SK-N-SH (cell line): ENCODE measurements around the gene FCHSD2.

Experiments used
- CTCF ChIP-seq: fragments of 200-600 bp; sonication (generic); IDR thresholded peaks from 2 replicates; pipeline ENCODE4 v1.6.1; 2017; ENCODE audit warnings: antibody characterized with exemption, mild to moderate bottlenecking, moderate library complexity
- ELF1 ChIP-seq: IDR thresholded peaks from 2 replicates; pipeline ENCODE4 v1.4.0; 2012
- EP300 ChIP-seq, 2 experiments: IDR thresholded peaks; 2 replicates each; pipeline versions ENCODE4 v1.4.0 to v1.6.1; 2012; ENCODE audit warnings: borderline replicate concordance in 1 of 2, low read depth in 1 of 2, low read length in 1 of 2
- GABPA ChIP-seq: IDR thresholded peaks from 2 replicates; pipeline ENCODE4 v1.4.0; 2012; ENCODE audit warnings: low read depth, mild to moderate bottlenecking
- MAX ChIP-seq: IDR thresholded peaks from 2 replicates; pipeline ENCODE4 v1.4.0; 2012; ENCODE audit warnings: low read depth
- MEF2A ChIP-seq: IDR thresholded peaks from 2 replicates; pipeline ENCODE4 v1.4.0; 2012; ENCODE audit warnings: low read depth, borderline replicate concordance
- PBX3 ChIP-seq: IDR thresholded peaks from 2 replicates; pipeline ENCODE4; 2012
- POLR2AphosphoS5 ChIP-seq: IDR thresholded peaks from 2 replicates; pipeline ENCODE4 v1.6.1; 2012; ENCODE audit warnings: low read depth, low read length
- REST ChIP-seq: IDR thresholded peaks from 2 replicates; pipeline ENCODE4 v1.6.1; 2012; ENCODE audit warnings: mild to moderate bottlenecking, low read depth, low read length, moderate library complexity
- SIN3A ChIP-seq: IDR thresholded peaks from 2 replicates; pipeline ENCODE4 v1.6.1; 2012; ENCODE audit warnings: low read depth, mild to moderate bottlenecking, low read length, moderate library complexity, borderline replicate concordance
- TAF1 ChIP-seq: IDR thresholded peaks from 2 replicates; pipeline ENCODE4 v1.6.1; 2012; ENCODE audit warnings: low read depth, mild to moderate bottlenecking, low read length, moderate library complexity, borderline replicate concordance
- USF2 ChIP-seq: fragments of 150-350 bp; IDR thresholded peaks from 2 replicates; pipeline ENCODE4 v1.6.1; 2017; ENCODE audit warnings: antibody characterized with exemption, low read length, low read depth, borderline replicate concordance
- YY1 ChIP-seq: IDR thresholded peaks from 2 replicates; pipeline ENCODE4 v1.4.0; 2012; ENCODE audit warnings: low read depth, mild to moderate bottlenecking

DNA sequence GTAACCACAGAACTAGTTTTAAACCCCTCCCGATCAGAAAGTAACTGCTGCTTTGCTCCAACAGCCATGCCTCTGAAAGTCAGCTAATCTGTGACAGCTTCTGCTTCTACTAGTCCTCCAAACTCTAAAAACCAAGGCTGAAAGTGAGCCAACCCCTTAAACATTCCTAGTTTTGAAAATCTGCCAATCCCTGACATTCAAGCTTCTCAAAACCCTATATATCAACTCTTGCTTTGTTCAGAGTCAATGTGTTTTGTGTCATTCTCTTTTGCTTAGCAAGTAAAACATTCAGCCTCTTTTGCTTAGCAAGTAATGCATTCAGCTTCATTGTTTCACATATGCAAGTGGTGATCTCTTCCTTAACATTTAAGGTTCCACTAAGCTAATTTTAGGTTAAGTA, 271.0 kb downstream of the FCHSD2 start:
- no peak for TF ChIP-seq USF2
- TF ChIP-seq CTCF = no peak
- TF ChIP-seq REST = no peak
- TF ChIP-seq MEF2A = no peak
- TF ChIP-seq POLR2AphosphoS5 = no peak
- no peak for TF ChIP-seq YY1
- no peak for TF ChIP-seq EP300 (IDR thresholded peaks at IDR 0.05; ENCODE audit: borderline replicate concordance in 1 of 2, low read depth in 1 of 2, low read length in 1 of 2)
- TF ChIP-seq GABPA = no peak
- peak; percentile 43; the same call in 1 of the 2 replicates for TF ChIP-seq PBX3
- no peak for TF ChIP-seq SIN3A
- TF ChIP-seq TAF1 = no peak
- TF ChIP-seq ELF1 = no peak
- no peak for TF ChIP-seq MAX
